Neural cell (in vitro differentiated cells): ENCODE measurements around the gene PITPNB. TPM values are rescaled to one million over a fixed set of nuclear protein-coding genes. Genes with fewer than 3 reads are reported as not detected.

Experiments used
- H2AFZ ChIP-seq: fragments of 200-600, 300-800 bp; sonication (generic), shearing (Covaris generic); 2 replicates; pipeline ENCODE4 v1.6.0; 2014; ENCODE audit warnings: low read depth, mild to moderate bottlenecking, antibody characterized with exemption, low read length, moderate library complexity
- H3F3A ChIP-seq: fragments of 200-600 bp; shearing (Covaris generic); 2 replicates; pipeline ENCODE4 v1.6.1; 2016; ENCODE audit warnings: mild to moderate bottlenecking, moderate library complexity, mixed read lengths, antibody characterized with exemption, low read length; ENCODE audit not compliant: insufficient read depth, poor library complexity, severe bottlenecking
- H3K27ac ChIP-seq: fragments of 200-600, 300-800 bp; sonication (generic), shearing (Covaris generic); 2 replicates; pipeline ENCODE4 v1.5.1; 2014; ENCODE audit warnings: mild to moderate bottlenecking, low read length, moderate library complexity
- H3K27me3 ChIP-seq: fragments of 300-800, 200-600 bp; sonication (generic), shearing (Covaris generic); 2 replicates; pipeline ENCODE4 v1.6.0; 2014; ENCODE audit warnings: mild to moderate bottlenecking, low read depth, low read length, moderate library complexity; ENCODE audit not compliant: insufficient read depth
- H3K36me3 ChIP-seq: fragments of 300-800, 200-600 bp; sonication (generic), shearing (Covaris generic); 2 replicates; pipeline ENCODE4 v1.5.1; 2014; ENCODE audit warnings: mild to moderate bottlenecking, antibody characterized with exemption, low read length, moderate library complexity; ENCODE audit not compliant: insufficient read depth
- H3K4me2 ChIP-seq: fragments of 300-800, 200-600 bp; sonication (generic), shearing (Covaris generic); 2 replicates; pipeline ENCODE4 v1.6.0; 2014; ENCODE audit warnings: mild to moderate bottlenecking, low read length
- H3K4me3 ChIP-seq: fragments of 300-800, 200-600 bp; sonication (generic), shearing (Covaris generic); 2 replicates; pipeline ENCODE4 v1.5.1; 2014; ENCODE audit warnings: mild to moderate bottlenecking, low read length, moderate library complexity
- H3K79me2 ChIP-seq: fragments of 200-600 bp; shearing (Covaris generic); replicated peaks from 2 replicates; pipeline ENCODE4 v1.6.0; 2014; ENCODE audit warnings: mild to moderate bottlenecking, low read length, moderate library complexity; ENCODE audit not compliant: insufficient read depth
- H3K9ac ChIP-seq: fragments of 300-800, 200-600 bp; sonication (generic), shearing (Covaris generic); 2 replicates; pipeline ENCODE4 v1.6.1; 2016; ENCODE audit warnings: mild to moderate bottlenecking, low read length, mixed read lengths
- H3K9me2 ChIP-seq: fragments of 200-600 bp; shearing (Covaris generic); 2 replicates; pipeline ENCODE4 v1.6.1; 2016; ENCODE audit warnings: mild to moderate bottlenecking, low read length, mixed read lengths; ENCODE audit not compliant: insufficient read depth
- H3K9me3 ChIP-seq: fragments of 200-600, 300-800 bp; sonication (generic), shearing (Covaris generic); 2 replicates; pipeline ENCODE4 v1.6.1; 2016; ENCODE audit warnings: mild to moderate bottlenecking, mixed run types, low read length, moderate library complexity, mixed read lengths
- H4K20me1 ChIP-seq: fragments of 200-600 bp; shearing (Covaris generic); 2 replicates; pipeline ENCODE4 v1.6.1; 2016; ENCODE audit warnings: mild to moderate bottlenecking, mixed run types; ENCODE audit not compliant: insufficient read depth
- EP300 ChIP-seq: fragments of 450-650 bp; conservative IDR thresholded peaks from 2 replicates; pipeline ENCODE4 v1.6.1; 2014; ENCODE audit warnings: antibody characterized with exemption, mild to moderate bottlenecking, moderate library complexity; ENCODE audit not compliant: poor library complexity, severe bottlenecking
- EZH2 ChIP-seq: fragments of 200-600, 300-800 bp; shearing (Covaris generic), sonication (generic); IDR thresholded peaks from 2 replicates; pipeline ENCODE4 v1.6.1; 2014; ENCODE audit warnings: antibody characterized with exemption, low read length, borderline replicate concordance, mild to moderate bottlenecking; ENCODE audit not compliant: insufficient read depth, poor library complexity, severe bottlenecking
- POLR2AphosphoS5 ChIP-seq: IDR thresholded peaks from 2 replicates; pipeline ENCODE4 v1.6.1; 2012
- TAF1 ChIP-seq: IDR thresholded peaks from 2 replicates; pipeline ENCODE4 v1.6.1; 2012; ENCODE audit warnings: low read depth
- polyA plus RNA-seq: library from polyadenylated mRNA; depleted of rRNA; stranded (reverse); fragments of >200 nt; gene quantifications from 2 replicates; pipeline ENCODE4 v1.2.3, GENCODE V29; 2014
- TF ChIP-seq, protein P1 (sequence below): IDR thresholded peaks from 2 replicates; pipeline ENCODE4 v1.6.1; 2012; ENCODE audit warnings: borderline replicate concordance
- TF ChIP-seq, protein P2 (sequence below): fragments of 450-650 bp; IDR thresholded peaks from 2 replicates; pipeline ENCODE4 v1.5.1; 2014; ENCODE audit warnings: antibody characterized with exemption, mild to moderate bottlenecking, moderate library complexity; ENCODE audit not compliant: poor library complexity, severe bottlenecking

PITPNB gene
- polyA plus RNA-seq, 1 donor from 2014 or later: 44.8 TPM

DNA sequence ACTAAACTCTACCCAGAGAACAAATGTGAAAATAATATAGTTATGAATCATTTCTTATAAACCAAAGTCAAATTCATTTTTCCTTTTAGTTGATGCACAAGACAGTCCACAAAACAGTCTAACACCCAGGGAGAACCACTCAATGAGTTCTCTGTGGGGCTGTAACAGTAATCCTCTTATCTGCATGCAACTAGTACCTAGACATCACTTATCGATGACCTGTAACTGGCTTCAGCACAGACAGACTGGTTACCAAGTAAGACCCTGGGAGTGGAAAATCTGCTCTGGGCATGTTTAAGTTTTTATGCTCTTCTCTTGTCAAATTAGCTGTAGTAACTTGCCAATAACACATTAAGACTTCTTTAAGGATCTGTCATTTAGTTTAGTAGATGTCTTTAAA lies 46.6 kb downstream of the PITPNB start:
- H3K79me2 ChIP-seq: no peaks in the 10 kb centered on the region
- TF ChIP-seq, protein P1, sequence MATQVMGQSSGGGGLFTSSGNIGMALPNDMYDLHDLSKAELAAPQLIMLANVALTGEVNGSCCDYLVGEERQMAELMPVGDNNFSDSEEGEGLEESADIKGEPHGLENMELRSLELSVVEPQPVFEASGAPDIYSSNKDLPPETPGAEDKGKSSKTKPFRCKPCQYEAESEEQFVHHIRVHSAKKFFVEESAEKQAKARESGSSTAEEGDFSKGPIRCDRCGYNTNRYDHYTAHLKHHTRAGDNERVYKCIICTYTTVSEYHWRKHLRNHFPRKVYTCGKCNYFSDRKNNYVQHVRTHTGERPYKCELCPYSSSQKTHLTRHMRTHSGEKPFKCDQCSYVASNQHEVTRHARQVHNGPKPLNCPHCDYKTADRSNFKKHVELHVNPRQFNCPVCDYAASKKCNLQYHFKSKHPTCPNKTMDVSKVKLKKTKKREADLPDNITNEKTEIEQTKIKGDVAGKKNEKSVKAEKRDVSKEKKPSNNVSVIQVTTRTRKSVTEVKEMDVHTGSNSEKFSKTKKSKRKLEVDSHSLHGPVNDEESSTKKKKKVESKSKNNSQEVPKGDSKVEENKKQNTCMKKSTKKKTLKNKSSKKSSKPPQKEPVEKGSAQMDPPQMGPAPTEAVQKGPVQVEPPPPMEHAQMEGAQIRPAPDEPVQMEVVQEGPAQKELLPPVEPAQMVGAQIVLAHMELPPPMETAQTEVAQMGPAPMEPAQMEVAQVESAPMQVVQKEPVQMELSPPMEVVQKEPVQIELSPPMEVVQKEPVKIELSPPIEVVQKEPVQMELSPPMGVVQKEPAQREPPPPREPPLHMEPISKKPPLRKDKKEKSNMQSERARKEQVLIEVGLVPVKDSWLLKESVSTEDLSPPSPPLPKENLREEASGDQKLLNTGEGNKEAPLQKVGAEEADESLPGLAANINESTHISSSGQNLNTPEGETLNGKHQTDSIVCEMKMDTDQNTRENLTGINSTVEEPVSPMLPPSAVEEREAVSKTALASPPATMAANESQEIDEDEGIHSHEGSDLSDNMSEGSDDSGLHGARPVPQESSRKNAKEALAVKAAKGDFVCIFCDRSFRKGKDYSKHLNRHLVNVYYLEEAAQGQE: no peak
- TF ChIP-seq, protein P2, sequence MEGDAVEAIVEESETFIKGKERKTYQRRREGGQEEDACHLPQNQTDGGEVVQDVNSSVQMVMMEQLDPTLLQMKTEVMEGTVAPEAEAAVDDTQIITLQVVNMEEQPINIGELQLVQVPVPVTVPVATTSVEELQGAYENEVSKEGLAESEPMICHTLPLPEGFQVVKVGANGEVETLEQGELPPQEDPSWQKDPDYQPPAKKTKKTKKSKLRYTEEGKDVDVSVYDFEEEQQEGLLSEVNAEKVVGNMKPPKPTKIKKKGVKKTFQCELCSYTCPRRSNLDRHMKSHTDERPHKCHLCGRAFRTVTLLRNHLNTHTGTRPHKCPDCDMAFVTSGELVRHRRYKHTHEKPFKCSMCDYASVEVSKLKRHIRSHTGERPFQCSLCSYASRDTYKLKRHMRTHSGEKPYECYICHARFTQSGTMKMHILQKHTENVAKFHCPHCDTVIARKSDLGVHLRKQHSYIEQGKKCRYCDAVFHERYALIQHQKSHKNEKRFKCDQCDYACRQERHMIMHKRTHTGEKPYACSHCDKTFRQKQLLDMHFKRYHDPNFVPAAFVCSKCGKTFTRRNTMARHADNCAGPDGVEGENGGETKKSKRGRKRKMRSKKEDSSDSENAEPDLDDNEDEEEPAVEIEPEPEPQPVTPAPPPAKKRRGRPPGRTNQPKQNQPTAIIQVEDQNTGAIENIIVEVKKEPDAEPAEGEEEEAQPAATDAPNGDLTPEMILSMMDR: no peak
- no peak for TF ChIP-seq EZH2
- TF ChIP-seq EP300: no peak
- TF ChIP-seq POLR2AphosphoS5: no peak
- TF ChIP-seq TAF1: no peak

DNA sequence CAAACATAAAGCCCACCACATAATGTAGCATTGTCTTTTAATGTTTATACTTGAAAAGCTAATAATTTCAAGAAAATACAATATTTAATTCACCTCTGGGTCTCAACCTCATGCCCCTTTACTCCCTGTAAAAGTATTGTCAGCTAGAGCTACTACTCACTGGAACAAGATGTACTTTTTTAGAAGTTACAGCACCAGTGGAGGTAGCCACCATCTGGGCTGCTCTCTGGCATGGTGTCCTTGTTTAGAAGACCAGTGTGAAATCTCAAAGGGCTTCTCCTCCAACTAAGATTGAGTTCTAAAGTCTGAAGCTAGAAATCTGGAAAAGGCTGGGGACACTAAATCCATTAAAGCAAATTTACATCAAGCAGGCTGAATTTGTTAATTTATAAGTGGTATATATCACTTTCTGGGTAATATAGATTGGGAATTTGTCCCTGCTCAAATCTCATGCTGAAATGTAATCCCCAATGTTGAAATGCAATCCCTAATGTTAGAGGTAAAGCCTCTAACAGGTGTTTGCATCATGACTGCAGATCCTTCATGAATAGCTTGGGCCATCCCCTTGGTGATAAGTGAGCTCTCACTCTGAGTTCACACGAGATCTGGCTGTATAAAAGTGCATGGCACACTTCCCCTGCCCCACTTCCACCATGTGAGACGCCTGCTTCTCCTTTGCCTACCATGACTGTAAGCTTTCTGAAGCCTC lies 47.6 kb downstream of the PITPNB start:
- Histone ChIP-seq H2AFZ (no peak overlapping the region), H3K9ac (no peak overlapping the region), H4K20me1 (no peaks in the 10 kb centered on the region), H3F3A (no peaks in the 10 kb centered on the region), H3K4me2 (no peak overlapping the region), H3K36me3 (no peaks in the 10 kb centered on the region), H3K27me3 (no peaks in the 10 kb centered on the region), H3K4me3 (no peak overlapping the region), H3K27ac (no peak overlapping the region), H3K9me2 (no peaks in the 10 kb centered on the region), H3K79me2 (no peaks in the 10 kb centered on the region), H3K9me3 (no peaks in the 10 kb centered on the region)
- TF ChIP-seq EP300 (no peak), POLR2AphosphoS5 (no peak)
- TF ChIP-seq, protein P2: no peak

More for the DNA sequence above, 46.6 kb downstream of the PITPNB start:
- Histone ChIP-seq H3K36me3 (no peaks in the 10 kb centered on the region), H3K9me2 (no peaks in the 10 kb centered on the region), H3F3A (no peaks in the 10 kb centered on the region), H3K27ac (no peak overlapping the region), H3K4me3 (no peak overlapping the region), H3K27me3 (no peaks in the 10 kb centered on the region), H4K20me1 (no peaks in the 10 kb centered on the region), H2AFZ (no peak overlapping the region), H3K9ac (no peak overlapping the region), H3K4me2 (no peak overlapping the region), H3K9me3 (no peaks in the 10 kb centered on the region)
